ENCODE results near the gene PSMA6. TPM values are rescaled to one million over a fixed set of nuclear protein-coding genes. Genes with fewer than 3 reads are reported as not detected.

PSMA6 gene
- total and polyA plus RNA-seq, 2 of the 13 experiments (the other 11 are each of a cell fraction or from before 2014, with no cell fraction given) = 525 to 1,109 TPM

GRCh38 chr14:35292051-35292769 is at the start of gene PSMA6 (continued):
- no peak for TF ChIP-seq CEBPZ (IDR thresholded peaks at IDR 0.05; ENCODE audit: low read length)
- peak; percentile 88; the same call in 1 of the 2 replicates for TF ChIP-seq ZNF580 (CRISPR knock-in tag; IDR thresholded peaks at IDR 0.05; ENCODE audit: borderline replicate concordance, low read depth)
- TF ChIP-seq BRD4 (CRISPR knock-in tag; IDR thresholded peaks at IDR 0.05) = peak; percentile 80; the same call in 1 of the 2 replicates
- TF ChIP-seq CREB3 (CRISPR knock-in tag; IDR thresholded peaks at IDR 0.05) = peak; percentile 87; the same call in 1 of the 2 replicates
- TF ChIP-seq ZBTB7B (CRISPR knock-in tag; IDR thresholded peaks at IDR 0.05) = peak; percentile 15; the same call in 1 of the 2 replicates
- TF ChIP-seq RNF2 (conservative IDR thresholded peaks at IDR 0.05; ENCODE audit: low read depth) = no peak; the same call in none of the 2 replicates
- peak; percentile 100 for TF ChIP-seq KAT8 (CRISPR knock-in tag; IDR thresholded peaks at IDR 0.05)
- no peak for TF ChIP-seq CHD4 (IDR thresholded peaks at IDR 0.05; ENCODE audit: borderline replicate concordance, low read length)
- TF ChIP-seq LBX2 (CRISPR knock-in tag; IDR thresholded peaks at IDR 0.05; ENCODE audit: borderline replicate concordance) = peak; percentile 97
- TF ChIP-seq EED (CRISPR knock-in tag; IDR thresholded peaks at IDR 0.05) = peak; percentile 99
- TF ChIP-seq ZNF746 (CRISPR knock-in tag; IDR thresholded peaks at IDR 0.05) = peak; percentile 92
- TF ChIP-seq REL (CRISPR knock-in tag; conservative IDR thresholded peaks at IDR 0.05) = 0 out of 2 replicates have a peak, but pooled peaks have one; percentile 80
- peak; percentile 14; the same call in 1 of the 2 replicates for TF ChIP-seq ZNF780A (CRISPR knock-in tag; IDR thresholded peaks at IDR 0.05)
- TF ChIP-seq SALL1 (CRISPR knock-in tag; IDR thresholded peaks at IDR 0.05) = peak; percentile 99
- no peak for TF ChIP-seq SRSF4 (IDR thresholded peaks at IDR 0.05; ENCODE audit: low read depth, low read length, poor library complexity, severe bottlenecking)
- TF ChIP-seq RARA (CRISPR knock-in tag; IDR thresholded peaks at IDR 0.05) = peak; percentile 53
- TF ChIP-seq GATAD2A (CRISPR knock-in tag; IDR thresholded peaks at IDR 0.05) = peak; percentile 90
- peak; percentile 99 for TF ChIP-seq ZNF275 (CRISPR knock-in tag; IDR thresholded peaks at IDR 0.05; ENCODE audit: borderline replicate concordance)
- TF ChIP-seq REST (IDR thresholded peaks at IDR 0.05; ENCODE audit: borderline replicate concordance in 1 of 2, low read depth in 1 of 2, low read length in 2 of 2) = peak in 1 of 2 experiments; percentile 71; a peak in 2 of 4 replicates
